Astrocyte of the hippocampus (primary cell): Measurements from ENCODE around the gene INTS6L.
A peak's percentile ranks its signal among the peaks of the same experiment; 100 is the strongest.
"Not testable (repeated sequence)": the region's sequence is repeated elsewhere in the genome, so short reads cannot be mapped to it uniquely, and the experiment has no call there.

Experiments
- DNase-seq: peaks from one replicate; pipeline ENCODE4 v3.0.0; 2011; ENCODE audit warnings: low read depth, low spot score

Gene INTS6L

DNA sequence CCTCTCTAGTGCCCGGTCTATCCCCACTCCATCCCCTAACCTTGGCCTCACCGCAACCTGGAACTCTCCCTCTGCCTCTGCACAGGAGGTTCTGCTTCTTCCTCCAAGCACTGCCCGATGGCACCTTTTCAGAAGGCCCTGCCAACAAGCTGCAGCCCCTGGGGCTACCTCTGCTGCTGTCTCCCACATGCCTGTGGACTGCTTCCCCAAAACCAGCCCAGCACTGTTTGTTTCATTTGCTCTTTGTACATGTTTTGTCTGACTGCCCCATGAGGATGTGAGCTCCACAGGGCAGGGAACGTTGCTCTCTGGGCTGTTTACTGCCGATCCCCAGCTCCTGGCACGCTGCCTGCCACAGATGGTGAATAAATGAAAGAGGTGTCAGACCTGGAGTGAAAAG is 85.4 kb downstream of the INTS6L start:
- no peak for DNase-seq

DNA sequence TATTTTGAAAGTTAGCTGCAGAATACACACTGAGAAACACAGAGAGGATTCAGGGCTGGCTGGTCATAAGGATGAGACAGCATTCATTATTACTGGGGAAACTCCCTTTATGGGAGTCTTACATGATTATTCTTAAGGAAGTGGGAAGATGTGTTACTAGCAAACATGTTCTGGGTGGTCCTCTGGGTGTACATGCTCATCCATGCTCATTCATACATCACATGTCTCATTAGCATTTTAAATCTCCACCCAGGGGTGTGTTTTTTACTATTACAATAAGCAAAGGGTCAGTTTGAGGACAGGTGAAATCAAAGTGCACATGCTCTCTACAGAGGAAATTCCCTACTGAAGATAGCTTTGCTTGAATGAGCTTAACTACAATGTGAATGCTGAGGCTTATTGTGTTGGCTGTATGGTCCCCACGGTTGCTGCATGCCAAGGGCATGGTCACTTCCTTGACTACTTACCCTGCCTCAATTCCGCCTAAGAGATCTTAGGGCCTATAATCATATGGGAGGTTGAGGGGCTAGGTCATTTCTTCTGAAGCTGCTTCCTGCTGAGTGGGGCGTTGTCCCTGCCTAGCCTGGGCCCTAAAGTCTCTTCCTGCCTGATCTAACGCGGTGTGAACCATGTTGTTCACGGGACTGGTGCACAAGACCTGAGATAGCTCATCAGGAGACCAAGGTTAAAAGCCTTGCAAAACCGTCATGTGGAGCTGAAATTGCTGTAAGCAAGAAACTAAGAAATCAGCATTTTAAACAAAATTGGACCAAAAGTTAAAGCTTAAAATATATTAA is 104.1 kb downstream of the INTS6L start:
- not testable (repeated sequence) for DNase-seq

DNA sequence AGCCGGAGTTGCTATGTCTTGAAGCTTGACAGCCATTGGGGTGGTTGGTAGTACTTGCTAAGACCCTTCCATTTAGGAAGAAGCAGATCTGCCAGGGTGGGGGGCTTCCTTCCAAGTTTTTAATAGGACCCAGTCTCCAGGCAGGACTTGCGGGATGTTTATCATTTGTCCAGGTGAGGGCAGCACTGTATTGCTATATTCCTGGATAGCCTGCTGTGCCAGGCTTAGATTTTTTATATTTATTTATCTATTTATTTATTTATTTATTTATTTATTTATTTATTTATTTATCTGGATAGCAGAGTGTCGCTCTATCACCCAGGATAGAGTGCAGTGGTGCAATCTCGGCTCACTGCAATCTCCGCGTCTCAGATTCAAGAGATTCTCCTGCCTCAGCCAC is 105.5 kb downstream of the INTS6L start:
- peak; percentile 12 for DNase-seq

DNA sequence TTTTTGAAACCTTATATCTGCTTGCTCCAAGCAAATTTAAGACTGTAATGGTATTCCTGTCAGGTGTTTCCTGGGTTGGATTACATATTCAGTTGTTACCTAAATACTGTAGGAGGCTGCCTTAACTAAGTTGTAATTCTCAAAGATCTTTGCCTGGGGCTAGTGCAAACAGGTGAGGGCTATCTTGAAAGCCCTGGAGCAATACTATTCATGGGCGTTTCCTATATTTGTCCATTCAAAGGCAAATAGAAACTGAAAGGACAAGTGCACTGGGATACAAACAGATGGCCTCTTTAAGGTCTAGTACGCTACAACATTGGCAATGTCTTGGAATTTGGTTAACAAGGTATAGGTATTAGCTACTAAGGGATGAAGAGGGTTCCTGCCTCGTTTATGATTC is 108.9 kb downstream of the INTS6L start:
- DNase-seq = no peak
